ENCODE data around the gene ADARB2.

Gene ADARB2

GRCh38 chr10:1664333-1664964 is 72.9 kb downstream of the ADARB2 start:
- Histone ChIP-seq H4K20me1 (ENCODE audit: insufficient read depth) (no peaks in the 10 kb centered on the region), H3K27me3 (ENCODE audit: insufficient read depth, low read depth) (no peaks in the 10 kb centered on the region), H3K9ac (no peak overlapping the region), H2AFZ (ENCODE audit: low read depth) (no peak overlapping the region), H3K4me2 (no peak overlapping the region), H3K27ac (no peak overlapping the region), H3K79me2 (ENCODE audit: insufficient read depth, low read depth) (no peaks in the 10 kb centered on the region), H3K36me3 (ENCODE audit: insufficient read depth) (no peaks in the 10 kb centered on the region), H3K4me1 (ENCODE audit: low read depth, poor library complexity, severe bottlenecking) (no peaks in the 10 kb centered on the region), H3K4me3 (IDR thresholded peaks at IDR 0.05; ENCODE audit: insufficient read depth, low read depth, low read length) (no peak overlapping the region)
- TF ChIP-seq CTCF (conservative IDR thresholded peaks at IDR 0.05; ENCODE audit: low read depth, low read length), result no peak

GRCh38 chr10:1663226-1663625 is 74.1 kb downstream of the ADARB2 start:
- Histone ChIP-seq H3K79me2 (ENCODE audit: insufficient read depth, low read depth) (no peaks in the 10 kb centered on the region), H3K27me3 (ENCODE audit: insufficient read depth, low read depth) (no peaks in the 10 kb centered on the region)
- no peak for TF ChIP-seq CTCF (conservative IDR thresholded peaks at IDR 0.05; ENCODE audit: low read depth, low read length)

GRCh38 chr10:1662438-1663025 is 74.8 kb downstream of the ADARB2 start:
- H2AFZ ChIP-seq (ENCODE audit: low read depth), result no peak overlapping the region
- H3K4me2 ChIP-seq, result no peak overlapping the region
- H3K4me3 ChIP-seq (IDR thresholded peaks at IDR 0.05; ENCODE audit: insufficient read depth, low read depth, low read length), result no peak overlapping the region
- no peaks in the 10 kb centered on the region for H3K79me2 ChIP-seq (ENCODE audit: insufficient read depth, low read depth)
- no peaks in the 10 kb centered on the region for H3K27me3 ChIP-seq (ENCODE audit: insufficient read depth, low read depth)
- no peak overlapping the region for H3K9ac ChIP-seq
- no peaks in the 10 kb centered on the region for H4K20me1 ChIP-seq (ENCODE audit: insufficient read depth)
- H3K4me1 ChIP-seq (ENCODE audit: low read depth, poor library complexity, severe bottlenecking), result no peaks in the 10 kb centered on the region
- TF ChIP-seq CTCF (conservative IDR thresholded peaks at IDR 0.05; ENCODE audit: low read depth, low read length), result no peak
- H3K36me3 ChIP-seq (ENCODE audit: insufficient read depth), result no peaks in the 10 kb centered on the region
- H3K27ac ChIP-seq, result no peak overlapping the region

More at GRCh38 chr10:1663226-1663625, 74.1 kb downstream of the ADARB2 start:
- no peaks in the 10 kb centered on the region for H3K36me3 ChIP-seq (ENCODE audit: insufficient read depth)
- H3K4me1 ChIP-seq (ENCODE audit: low read depth, poor library complexity, severe bottlenecking), result no peaks in the 10 kb centered on the region
- H3K9ac ChIP-seq, result no peak overlapping the region
- no peak overlapping the region for H3K27ac ChIP-seq
- H3K4me2 ChIP-seq, result no peak overlapping the region
- no peak overlapping the region for H3K4me3 ChIP-seq (IDR thresholded peaks at IDR 0.05; ENCODE audit: insufficient read depth, low read depth, low read length)
- H2AFZ ChIP-seq (ENCODE audit: low read depth), result no peak overlapping the region
- H4K20me1 ChIP-seq (ENCODE audit: insufficient read depth), result no peaks in the 10 kb centered on the region

- Histone ChIP-seq H4K20me1 (ENCODE audit: insufficient read depth) (no peaks in the 10 kb centered on the region), H3K9ac (no peak overlapping the region), H3K27me3 (ENCODE audit: insufficient read depth, low read depth) (no peaks in the 10 kb centered on the region), H3K4me2 (no peak overlapping the region), H3K27ac (no peak overlapping the region), H3K4me1 (ENCODE audit: low read depth, poor library complexity, severe bottlenecking) (no peaks in the 10 kb centered on the region), H2AFZ (ENCODE audit: low read depth) (no peak overlapping the region), H3K79me2 (ENCODE audit: insufficient read depth, low read depth) (no peaks in the 10 kb centered on the region), H3K36me3 (ENCODE audit: insufficient read depth) (no peaks in the 10 kb centered on the region), H3K4me3 (IDR thresholded peaks at IDR 0.05; ENCODE audit: insufficient read depth, low read depth, low read length) (no peak overlapping the region)
- no peak for TF ChIP-seq CTCF (conservative IDR thresholded peaks at IDR 0.05; ENCODE audit: low read depth, low read length)
These were observed 75.4 kb downstream of the ADARB2 start for GRCh38 chr10:1661859-1662437.
